GM12891 (cell line): Measurements from ENCODE around the gene LEMD3.
"Not testable (repeated sequence)": the region's sequence is repeated elsewhere in the genome, so short reads cannot be mapped to it uniquely, and the experiment has no call there.

Experiments
- DNase-seq: peaks from one replicate; pipeline ENCODE4 v3.0.0; 2011; ENCODE audit warnings: low spot score; ENCODE audit not compliant: insufficient read length
- FAIRE-seq: peaks from 2 replicates; lab custom pipeline; 2011; peaks lifted over from hg19 to GRCh38; lab: Jason Lieb, UNC
- PAX5 ChIP-seq: IDR thresholded peaks from 2 replicates; pipeline ENCODE4 v1.6.1; 2011; ENCODE audit warnings: low read length, moderate library complexity, mild to moderate bottlenecking; ENCODE audit not compliant: insufficient read depth, severe bottlenecking
- POLR2A ChIP-seq: IDR thresholded peaks from 2 replicates; pipeline ENCODE4 v1.6.1; 2011; ENCODE audit warnings: low read depth, low read length, control low read depth
- POLR2AphosphoS5 ChIP-seq: IDR thresholded peaks from 2 replicates; pipeline ENCODE4 v1.6.1; 2011; ENCODE audit warnings: low read depth, low read length, control low read depth
- POU2F2 ChIP-seq: IDR thresholded peaks from 2 replicates; pipeline ENCODE4 v1.6.1; 2011; ENCODE audit warnings: low read depth, mild to moderate bottlenecking, control low read depth, low read length, moderate library complexity
- SPI1 ChIP-seq: IDR thresholded peaks from 2 replicates; pipeline ENCODE4 v1.6.1; 2011; ENCODE audit warnings: low read depth, low read length, control low read depth
- TAF1 ChIP-seq: IDR thresholded peaks from 2 replicates; pipeline ENCODE4 v1.6.1; 2011; ENCODE audit warnings: low read depth, low read length, control low read depth

The LEMD3 gene

GRCh38 chr12:65276916-65277530, 107.6 kb downstream of the LEMD3 start:
- FAIRE-seq (peak; percentile 57), DNase-seq (no peak)
- TF ChIP-seq POLR2A (no peak), PAX5 (no peak), POLR2AphosphoS5 (no peak), POU2F2 (no peak), TAF1 (no peak), SPI1 (no peak)

DNA sequence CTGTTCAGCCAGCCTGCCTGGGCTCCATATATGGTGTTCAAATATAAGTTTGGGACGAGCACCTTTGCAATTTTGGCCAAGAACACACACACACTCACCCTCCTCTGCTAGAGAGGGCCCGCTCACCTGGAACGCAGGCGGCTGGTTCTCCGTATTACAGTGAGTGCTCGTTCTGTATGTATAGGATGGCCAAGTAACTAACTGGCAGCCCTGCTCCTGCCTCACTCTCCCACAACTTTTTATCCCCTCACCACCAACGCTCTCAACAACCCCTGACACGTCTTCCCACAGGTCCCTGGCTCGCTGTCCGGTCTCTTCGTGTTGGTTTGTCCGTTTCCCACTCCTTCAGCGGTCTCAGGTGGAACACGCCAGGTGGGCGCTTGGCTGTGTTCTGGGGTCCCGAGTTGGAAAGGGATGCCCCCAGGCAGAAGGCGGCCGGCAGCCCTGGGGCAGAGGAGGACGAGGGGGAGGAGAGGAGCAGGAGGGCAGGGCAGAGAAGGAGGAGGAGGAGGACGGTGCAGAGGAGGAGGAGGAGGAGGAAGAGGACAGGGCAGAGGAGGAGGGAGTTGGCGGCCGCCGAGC, 108.7 kb downstream of the LEMD3 start:
- TF ChIP-seq SPI1: no peak
- TF ChIP-seq PAX5: no peak
- TF ChIP-seq TAF1: no peak
- TF ChIP-seq POU2F2: no peak
- TF ChIP-seq POLR2A: no peak
- TF ChIP-seq POLR2AphosphoS5: no peak
- no peak for DNase-seq
- FAIRE-seq: no peak

- DNase-seq (peak; percentile 53), FAIRE-seq (no peak)
- no peak for TF ChIP-seq POU2F2
- no peak for TF ChIP-seq SPI1
- no peak for TF ChIP-seq PAX5
- TF ChIP-seq POLR2A: no peak
- no peak for TF ChIP-seq TAF1
- TF ChIP-seq POLR2AphosphoS5: no peak
Observed at GRCh38 chr12:65278576-65279368, 109.4 kb downstream of the LEMD3 start, which contains the start of gene MSRB3. TSS of gene MSRB3 (plus strand) at chr12:65278683. CDS start at chr12:65308580, 29,897 bp downstream.

- TF ChIP-seq POU2F2 (no peak), TAF1 (no peak), POLR2AphosphoS5 (no peak), SPI1 (no peak), POLR2A (no peak), PAX5 (no peak)
- FAIRE-seq (no peak), DNase-seq (no peak)
Observed at GRCh38 chr12:65279369-65280112, 110.2 kb downstream of the LEMD3 start.

- FAIRE-seq: no peak
- DNase-seq: no peak
- TF ChIP-seq POU2F2: no peak
- no peak for TF ChIP-seq POLR2A
- TF ChIP-seq SPI1: no peak
- TF ChIP-seq POLR2AphosphoS5: no peak
- no peak for TF ChIP-seq PAX5
- no peak for TF ChIP-seq TAF1
Observed at GRCh38 chr12:65280306-65280705, 110.9 kb downstream of the LEMD3 start.

GRCh38 chr12:65282840-65283239, 113.5 kb downstream of the LEMD3 start:
- DNase-seq (no peak), FAIRE-seq (no peak)
- TF ChIP-seq TAF1 (no peak), POLR2AphosphoS5 (no peak), POLR2A (no peak), SPI1 (no peak), PAX5 (no peak), POU2F2 (no peak)

- not testable (repeated sequence) for DNase-seq, FAIRE-seq
Observed at GRCh38 chr12:65285532-65285931, 116.1 kb downstream of the LEMD3 start.

GRCh38 chr12:65287426-65287825, 118.0 kb downstream of the LEMD3 start:
- no peak for TF ChIP-seq POLR2AphosphoS5
- TF ChIP-seq PAX5: no peak
- FAIRE-seq (no peak), DNase-seq (no peak)

DNA sequence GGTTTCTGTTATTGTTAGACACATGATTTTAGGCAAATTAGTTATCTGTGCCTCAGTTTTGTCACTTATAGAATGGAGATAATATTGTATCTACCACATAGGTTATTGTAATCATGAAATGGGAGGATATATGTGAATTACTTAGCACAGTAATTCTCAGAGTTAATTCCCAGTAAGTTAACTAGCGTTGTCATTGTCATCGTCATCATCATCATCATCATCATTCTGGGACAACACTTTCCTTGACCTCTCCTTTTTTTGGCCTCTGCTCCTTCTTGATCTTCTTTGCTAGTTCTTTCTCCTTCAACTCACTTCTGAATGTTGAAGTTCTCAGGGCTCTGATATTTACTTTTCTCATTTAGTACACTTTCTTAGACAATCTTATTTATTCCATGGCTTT, 122.9 kb downstream of the LEMD3 start:
- DNase-seq: no peak
- FAIRE-seq: no peak
- TF ChIP-seq TAF1 (no peak), PAX5 (no peak), POLR2AphosphoS5 (no peak), SPI1 (no peak), POLR2A (no peak), POU2F2 (no peak)
